MM.1S (cell line): ENCODE results near the gene SETD9.

Experiments used
- DNase-seq: peaks from one replicate; pipeline ENCODE4 v3.0.0-alpha.2; 2015
- H2AFZ ChIP-seq: fragments of 300-600 bp; sonication (generic); 2 replicates; pipeline ENCODE4 v1.6.0; 2016; ENCODE audit warnings: antibody characterized with exemption, low read length
- H3F3A ChIP-seq: fragments of 300-600 bp; sonication (generic); 2 replicates; pipeline ENCODE4 v1.6.1; 2016; ENCODE audit warnings: mild to moderate bottlenecking, antibody characterized with exemption, low read length, moderate library complexity, mixed read lengths; ENCODE audit not compliant: insufficient read depth
- H3K27ac ChIP-seq: fragments of 300-600 bp; sonication (generic); 2 replicates; pipeline ENCODE4 v1.5.1; 2016; ENCODE audit warnings: mild to moderate bottlenecking, low read length
- H3K27me3 ChIP-seq: fragments of 300-600 bp; sonication (generic); replicated peaks from 2 replicates; pipeline ENCODE4 v1.6.0; 2016; ENCODE audit warnings: low read length; ENCODE audit not compliant: insufficient read depth
- H3K36me3 ChIP-seq: fragments of 300-600 bp; sonication (generic); replicated peaks from 2 replicates; pipeline ENCODE4 v1.6.1; 2016; ENCODE audit warnings: mild to moderate bottlenecking, low read length, mixed read lengths; ENCODE audit not compliant: insufficient read depth
- H3K4me1 ChIP-seq: fragments of 300-600 bp; sonication (generic); 2 replicates; pipeline ENCODE4 v1.6.1; 2016; ENCODE audit warnings: low read length, mixed read lengths
- H3K4me2 ChIP-seq: fragments of 300-600 bp; sonication (generic); 2 replicates; pipeline ENCODE4 v1.6.0; 2016; ENCODE audit warnings: low read depth, low read length
- H3K4me3 ChIP-seq: fragments of 300-600 bp; sonication (generic); 2 replicates; pipeline ENCODE4 v1.5.1; 2016; ENCODE audit warnings: low read length, mixed read lengths
- H3K79me2 ChIP-seq: fragments of 300-600 bp; sonication (generic); 2 replicates; pipeline ENCODE4 v1.6.1; 2016; ENCODE audit warnings: mixed run types, low read length, mixed read lengths
- H3K9ac ChIP-seq: fragments of 300-600 bp; sonication (generic); 2 replicates; pipeline ENCODE4 v1.6.1; 2016; ENCODE audit warnings: low read length, mixed read lengths
- H3K9me2 ChIP-seq: fragments of 300-600 bp; sonication (generic); replicated peaks from 2 replicates; pipeline ENCODE4 v1.6.1; 2016; ENCODE audit warnings: mild to moderate bottlenecking, low read length, mixed read lengths; ENCODE audit not compliant: insufficient read depth
- H3K9me3 ChIP-seq: fragments of 300-600 bp; sonication (generic); replicated peaks from 2 replicates; pipeline ENCODE4 v1.6.1; 2016; ENCODE audit warnings: mild to moderate bottlenecking, low read length, mixed read lengths; ENCODE audit not compliant: insufficient read depth
- H4K20me1 ChIP-seq: fragments of 300-600 bp; sonication (generic); 2 replicates; pipeline ENCODE4 v1.6.1; 2016; ENCODE audit warnings: mild to moderate bottlenecking, low read length, moderate library complexity, mixed read lengths; ENCODE audit not compliant: insufficient read depth
- CTCF ChIP-seq: fragments of 300-600 bp; sonication (generic); IDR thresholded peaks from 2 replicates; pipeline ENCODE4 v1.5.1; 2016; ENCODE audit warnings: antibody characterized with exemption, low read length, mixed read lengths
- EZH2 ChIP-seq: fragments of 300-600 bp; sonication (generic); optimal IDR thresholded peaks from 2 replicates; pipeline ENCODE3; 2017; ENCODE audit warnings: low read depth, mild to moderate bottlenecking, antibody characterized with exemption, low read length, mixed read lengths
- EZH2phosphoT487 ChIP-seq: fragments of 300-600 bp; sonication (generic); IDR thresholded peaks from 2 replicates; pipeline ENCODE4 v1.6.1; 2018; ENCODE audit warnings: antibody characterized with exemption, low read length

Gene SETD9

GRCh38 chr5:56908942-56909293, 478 bp upstream of the SETD9 start:
- Histone ChIP-seq H3K9me2 (no peaks in the 10 kb centered on the region), H3K4me1 (peaks cover 15% of the 10 kb centered on the region), H3K27me3 (no peaks in the 10 kb centered on the region), H4K20me1 (no peaks in the 10 kb centered on the region), H3K4me3 (peak overlapping the region; percentile 86), H3K9ac (peak overlapping the region; percentile 83), H3K79me2 (peaks cover 10% of the 10 kb centered on the region), H3K9me3 (no peaks in the 10 kb centered on the region), H3K27ac (peak overlapping the region; percentile 86), H3K4me2 (peak overlapping the region; percentile 82), H3K36me3 (no peaks in the 10 kb centered on the region), H2AFZ (peak overlapping the region; percentile 92), H3F3A (peaks cover 14% of the 10 kb centered on the region)
- DNase-seq: no peak
- no peak for TF ChIP-seq EZH2phosphoT487
- TF ChIP-seq CTCF: no peak
- no peak for TF ChIP-seq EZH2

GRCh38 chr5:56910210-56910965, 992 bp downstream of the SETD9 start:
- H3K27ac ChIP-seq: peak overlapping the region; percentile 77
- H3K4me1 ChIP-seq: peaks cover 15% of the 10 kb centered on the region
- no peaks in the 10 kb centered on the region for H3K9me2 ChIP-seq
- no peaks in the 10 kb centered on the region for H3K27me3 ChIP-seq
- DNase-seq: no peak
- no peak for TF ChIP-seq EZH2phosphoT487
- TF ChIP-seq EZH2: no peak
- TF ChIP-seq CTCF: no peak
- H2AFZ ChIP-seq: peak overlapping the region; percentile 61
- H3K79me2 ChIP-seq: peaks cover 10% of the 10 kb centered on the region
- peak overlapping the region; percentile 75 for H3K9ac ChIP-seq
- peaks cover 14% of the 10 kb centered on the region for H3F3A ChIP-seq
- no peaks in the 10 kb centered on the region for H3K9me3 ChIP-seq
- H3K4me3 ChIP-seq: peak overlapping the region; percentile 73
- no peaks in the 10 kb centered on the region for H4K20me1 ChIP-seq
- H3K4me2 ChIP-seq: peak overlapping the region; percentile 72
- no peaks in the 10 kb centered on the region for H3K36me3 ChIP-seq

GRCh38 chr5:56913766-56914165, 4.4 kb downstream of the SETD9 start:
- Histone ChIP-seq H3K4me3 (no peak overlapping the region), H3K9me2 (no peaks in the 10 kb centered on the region), H3K4me1 (peaks cover 9% of the 10 kb centered on the region; the same call in 1 of the 2 replicates), H3F3A (peaks cover 11% of the 10 kb centered on the region), H3K27ac (no peak overlapping the region), H3K9ac (no peak overlapping the region), H3K79me2 (peaks cover 10% of the 10 kb centered on the region), H4K20me1 (no peaks in the 10 kb centered on the region), H2AFZ (no peak overlapping the region), H3K9me3 (no peaks in the 10 kb centered on the region), H3K36me3 (no peaks in the 10 kb centered on the region), H3K4me2 (no peak overlapping the region), H3K27me3 (no peaks in the 10 kb centered on the region)
- DNase-seq: no peak
- TF ChIP-seq EZH2phosphoT487 (no peak), CTCF (no peak), EZH2 (no peak)
